ENCODE results near the gene COL18A1. TPM values are rescaled to one million over a fixed set of nuclear protein-coding genes. Genes with fewer than 3 reads are reported as not detected.

COL18A1 gene
- polyA plus RNA-seq, 1 of the 3 experiments (the other 2 are of a cell fraction) = 118 TPM

DNA sequence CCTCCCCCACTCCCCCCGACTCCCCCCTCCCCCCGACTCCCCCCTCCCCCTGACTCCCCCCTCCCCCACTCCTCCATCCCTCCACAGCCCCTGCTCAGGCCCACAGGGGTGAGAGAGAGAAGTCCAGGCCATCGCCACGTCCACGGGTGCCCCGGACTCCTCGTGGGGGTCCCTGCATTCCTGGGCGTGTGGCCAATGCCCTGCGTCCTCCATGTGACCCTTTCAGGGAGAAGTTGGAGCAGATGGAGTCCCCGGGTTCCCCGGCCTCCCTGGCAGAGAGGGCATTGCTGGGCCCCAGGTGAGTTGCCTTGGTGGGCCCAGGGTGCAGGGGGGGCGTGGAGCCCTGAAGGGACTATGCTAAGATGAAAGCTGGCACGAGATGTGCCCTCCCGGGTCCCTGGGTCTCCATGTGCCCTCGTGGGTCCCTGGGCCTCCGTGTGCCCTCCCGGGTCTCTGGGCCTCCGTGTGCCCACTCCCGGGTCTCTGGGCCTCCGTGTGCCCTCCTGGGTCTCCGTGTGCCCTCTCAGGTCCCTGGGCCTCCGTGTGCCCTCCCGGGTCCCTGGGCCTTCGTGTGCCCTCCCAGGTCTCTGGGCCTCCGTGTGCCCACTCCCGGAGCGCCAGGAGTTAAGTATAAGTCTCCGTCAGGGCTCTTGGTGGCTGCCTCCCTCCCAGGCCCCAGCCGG is 85.2 kb downstream of the COL18A1 start:
- Histone ChIP-seq H3K9me2 (no peaks in the 10 kb centered on the region), H4K20me1 (ENCODE audit: insufficient read depth) (no peaks in the 10 kb centered on the region), H3K79me2 (ENCODE audit: insufficient read depth) (no peaks in the 10 kb centered on the region), H2AFZ (ENCODE audit: low read depth) (no peak overlapping the region), H3K9me3 (no peaks in the 10 kb centered on the region), H3F3A (replicated peaks; ENCODE audit: insufficient read depth) (no peaks in the 10 kb centered on the region), H3K4me2 (no peak overlapping the region), H3K4me3 (ENCODE audit: low read depth in 2 of 2, low read length in 1 of 2) (no peak overlapping the region), H3K4me1 (ENCODE audit: control insufficient read depth in 1 of 2, insufficient read depth in 2 of 2, low read depth in 1 of 2, low read length in 1 of 2) (no peaks in the 10 kb centered on the region; a peak in 1 of 4 replicates), H3K27me3 (ENCODE audit: insufficient read depth) (no peaks in the 10 kb centered on the region), H3K36me3 (replicated peaks in 1 of 2; ENCODE audit: control insufficient read depth in 1 of 2, insufficient read depth in 2 of 2, low read length in 1 of 2) (peaks cover 0 to 43% of the 10 kb centered on the region in 2 experiments), H3K9ac (no peak overlapping the region), H3K27ac (ENCODE audit: low read depth in 2 of 2, low read length in 1 of 2) (no peak overlapping the region; a peak in 1 of 4 replicates)
- TF ChIP-seq ELF1 (IDR thresholded peaks at IDR 0.05) = no peak
- WGBS (ENCODE audit: low lambda C conversion rate) = 87% methylated on average over 13 of the region's 29 CpGs
- CTCF ChIA-PET = no interaction called here
- POLR2A ChIA-PET = no interaction called here
- no peak for DNase-seq

GRCh38 chr21:45491056-45491455 is 86.1 kb downstream of the COL18A1 start:
- DNase-seq = no peak
- H3K9ac ChIP-seq = no peak overlapping the region
- ChIA-PET CTCF (interaction anchor here (0.9 to 2.4 kb wide), 2 partner anchors 12 to 353 kb away, joined by 3 to 8 read pairs; no protein-coding TSS in a partner anchor), POLR2A (interaction anchor here (0.9 kb wide), 1 partner anchor 15 kb away, joined by 3 read pairs; no protein-coding TSS in a partner anchor)
- no peaks in the 10 kb centered on the region for H3K79me2 ChIP-seq (ENCODE audit: insufficient read depth)
- no peak overlapping the region for H3K4me3 ChIP-seq (ENCODE audit: low read depth in 2 of 2, low read length in 1 of 2)
- H3K9me2 ChIP-seq = no peaks in the 10 kb centered on the region
- H3K27me3 ChIP-seq (ENCODE audit: insufficient read depth) = no peaks in the 10 kb centered on the region
- H2AFZ ChIP-seq (ENCODE audit: low read depth) = no peak overlapping the region
- TF ChIP-seq USF1 (IDR thresholded peaks at IDR 0.05; ENCODE audit: borderline replicate concordance, low read depth) (no peak), GABPA (IDR thresholded peaks at IDR 0.05; ENCODE audit: low read depth) (no peak)
- H3K36me3 ChIP-seq (replicated peaks in 1 of 2; ENCODE audit: control insufficient read depth in 1 of 2, insufficient read depth in 2 of 2, low read length in 1 of 2) = peaks cover 0 to 43% of the 10 kb centered on the region in 2 experiments
- H4K20me1 ChIP-seq (ENCODE audit: insufficient read depth) = no peaks in the 10 kb centered on the region
- no peaks in the 10 kb centered on the region; a peak in 1 of 4 replicates for H3K4me1 ChIP-seq (ENCODE audit: control insufficient read depth in 1 of 2, insufficient read depth in 2 of 2, low read depth in 1 of 2, low read length in 1 of 2)
- no peaks in the 10 kb centered on the region for H3K9me3 ChIP-seq
- H3F3A ChIP-seq (replicated peaks; ENCODE audit: insufficient read depth) = no peaks in the 10 kb centered on the region
- H3K4me2 ChIP-seq = no peak overlapping the region
- 100% methylated on average over 5 of the region's 20 CpGs for WGBS (ENCODE audit: low lambda C conversion rate)
- H3K27ac ChIP-seq (ENCODE audit: low read depth in 2 of 2, low read length in 1 of 2) = no peak overlapping the region

- CTCF ChIA-PET = interaction anchor here (0.9 to 2.4 kb wide), 2 partner anchors 13 to 353 kb away, joined by 3 to 8 read pairs; no protein-coding TSS in a partner anchor
- 100% methylated on average over 6 of the region's 9 CpGs for WGBS (ENCODE audit: low lambda C conversion rate)
- H3K79me2 ChIP-seq (ENCODE audit: insufficient read depth) = no peaks in the 10 kb centered on the region
- H3K4me1 ChIP-seq (ENCODE audit: control insufficient read depth in 1 of 2, insufficient read depth in 2 of 2, low read depth in 1 of 2, low read length in 1 of 2) = no peaks in the 10 kb centered on the region; a peak in 1 of 4 replicates
- H3K4me3 ChIP-seq (ENCODE audit: low read depth in 2 of 2, low read length in 1 of 2) = no peak overlapping the region
- POLR2A ChIA-PET = interaction anchor here (0.9 kb wide), 1 partner anchor 14 kb away, joined by 3 read pairs; no protein-coding TSS in a partner anchor
- DNase-seq = no peak
- TF ChIP-seq FOXM1 (IDR thresholded peaks at IDR 0.05; ENCODE audit: low read depth) = no peak
- TF ChIP-seq SMC3 (IDR thresholded peaks at IDR 0.05; ENCODE audit: low read depth, low read length) = no peak
- no peak for TF ChIP-seq PBX3 (IDR thresholded peaks at IDR 0.05)
- TF ChIP-seq MEF2A (IDR thresholded peaks at IDR 0.05; ENCODE audit: borderline replicate concordance, low read depth) = no peak
- TF ChIP-seq, protein P1, sequence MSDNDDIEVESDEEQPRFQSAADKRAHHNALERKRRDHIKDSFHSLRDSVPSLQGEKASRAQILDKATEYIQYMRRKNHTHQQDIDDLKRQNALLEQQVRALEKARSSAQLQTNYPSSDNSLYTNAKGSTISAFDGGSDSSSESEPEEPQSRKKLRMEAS (IDR thresholded peaks at IDR 0.05; ENCODE audit: low read depth) = no peak
- no peak for TF ChIP-seq ZBTB33 (IDR thresholded peaks at IDR 0.05; ENCODE audit: borderline replicate concordance, low read depth)
- TF ChIP-seq EZH2phosphoT487 (IDR thresholded peaks at IDR 0.05; ENCODE audit: borderline replicate concordance, low read depth) = no peak
- TF ChIP-seq ELF1 (IDR thresholded peaks at IDR 0.05) = no peak
- TF ChIP-seq RXRA (IDR thresholded peaks at IDR 0.05; ENCODE audit: borderline replicate concordance, low read depth) = no peak
- no peak for TF ChIP-seq USF1 (IDR thresholded peaks at IDR 0.05; ENCODE audit: borderline replicate concordance, low read depth)
- TF ChIP-seq YY1 (IDR thresholded peaks at IDR 0.05; ENCODE audit: low read depth) = no peak
- H3K9me2 ChIP-seq = no peaks in the 10 kb centered on the region
- H3K9me3 ChIP-seq = no peaks in the 10 kb centered on the region
- peaks cover 0 to 49% of the 10 kb centered on the region in 2 experiments for H3K36me3 ChIP-seq (replicated peaks in 1 of 2; ENCODE audit: control insufficient read depth in 1 of 2, insufficient read depth in 2 of 2, low read length in 1 of 2)
- H3K27ac ChIP-seq (ENCODE audit: low read depth in 2 of 2, low read length in 1 of 2) = no peak overlapping the region; a peak in 1 of 4 replicates
- H3K27me3 ChIP-seq (ENCODE audit: insufficient read depth) = no peaks in the 10 kb centered on the region
- H3F3A ChIP-seq (replicated peaks; ENCODE audit: insufficient read depth) = no peaks in the 10 kb centered on the region
- no peaks in the 10 kb centered on the region for H4K20me1 ChIP-seq (ENCODE audit: insufficient read depth)
- H3K9ac ChIP-seq = no peak overlapping the region
- H2AFZ ChIP-seq (ENCODE audit: low read depth) = no peak overlapping the region
- H3K4me2 ChIP-seq = no peak overlapping the region
Observed at GRCh38 chr21:45491623-45492022, 86.7 kb downstream of the COL18A1 start.
